Testis (tissue), 2 donors: ENCODE data around the gene MLLT11.

Experiments
- CTCF ChIP-seq, 3 experiments: fragments of 450-650 bp in 2 of 3; fragments of 200-600 bp in 1 of 3; sonication (generic) in 1 of 3; IDR thresholded peaks; one replicate each; pipeline ENCODE4 v1.5.1; 2016 to 2019; ENCODE audit warnings: antibody characterized with exemption in 3 of 3, mild to moderate bottlenecking in 2 of 3, moderate library complexity in 1 of 3
- POLR2A ChIP-seq: fragments of 450-650 bp; IDR thresholded peaks from one replicate; pipeline ENCODE4 v1.6.1; 2017; ENCODE audit warnings: antibody characterized with exemption, mild to moderate bottlenecking, moderate library complexity

DNA sequence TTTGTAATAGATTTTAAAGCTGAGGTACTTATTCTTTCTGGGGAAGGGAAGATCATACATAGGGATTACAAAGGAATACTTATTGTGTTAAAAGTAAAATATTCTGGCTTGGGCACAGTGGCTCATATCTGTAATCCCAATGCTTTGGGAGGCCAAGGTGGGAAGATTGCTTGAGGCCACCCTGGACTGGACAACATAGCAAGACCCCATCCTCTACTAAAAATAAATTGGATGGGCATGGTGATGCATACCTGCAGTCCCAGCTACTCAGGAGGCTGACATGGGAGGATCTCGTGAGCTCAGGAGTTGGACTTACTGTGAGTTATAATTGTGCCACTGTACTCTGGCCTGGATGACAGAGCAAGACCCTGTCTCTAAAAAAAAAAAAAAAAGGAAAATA, 37.9 kb downstream of the MLLT11 start:
- TF ChIP-seq CTCF (IDR thresholded peaks at IDR 0.05) (no peak), POLR2A (no peak)
